Cardiac fibroblast (primary cell): ENCODE measurements around the gene EXOC2.

Experiments
- DNase-seq, 2 donors: peaks; one replicate each; pipeline versions ENCODE4 v3.0.0 to v3.0.0-alpha.2; 2010; ENCODE audit warnings: low read depth in 2 of 2
- H3K4me3 ChIP-seq, 2 donors: replicated peaks in 1 of 2; 1 replicate in 1 of 2; 2 replicates in 1 of 2; pipeline ENCODE4 v1.5.1; 2011; ENCODE audit warnings: low read depth in 2 of 2, low read length in 2 of 2, mild to moderate bottlenecking in 2 of 2, moderate library complexity in 1 of 2
- TF ChIP-seq, protein P1 (sequence below): IDR thresholded peaks from one replicate; pipeline ENCODE4 v1.5.1; 2011; ENCODE audit warnings: low read depth, mild to moderate bottlenecking, low read length, inconsistent platforms

Gene EXOC2

DNA sequence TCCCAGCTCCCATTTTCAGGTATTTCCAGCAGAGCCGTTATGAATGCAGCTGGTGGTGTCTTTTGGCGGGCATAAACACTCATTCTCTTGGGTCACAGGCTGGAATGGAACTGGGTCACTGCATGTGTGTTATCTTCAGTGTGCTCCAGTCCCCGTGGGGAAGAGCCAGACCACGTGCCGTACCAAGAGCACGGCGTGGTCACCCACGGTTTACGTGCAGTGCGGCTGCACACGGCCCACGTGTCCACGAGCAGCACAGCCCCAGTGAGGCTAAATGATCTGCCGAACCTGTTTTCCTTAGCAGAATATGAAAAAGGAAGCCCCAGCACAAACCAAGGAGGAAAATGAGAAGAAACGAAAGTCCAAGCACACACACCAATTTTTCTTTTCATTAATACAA lies 179.9 kb downstream of the EXOC2 start:
- DNase-seq, result no peak
- no peak overlapping the region for H3K4me3 ChIP-seq
- TF ChIP-seq, protein P1, sequence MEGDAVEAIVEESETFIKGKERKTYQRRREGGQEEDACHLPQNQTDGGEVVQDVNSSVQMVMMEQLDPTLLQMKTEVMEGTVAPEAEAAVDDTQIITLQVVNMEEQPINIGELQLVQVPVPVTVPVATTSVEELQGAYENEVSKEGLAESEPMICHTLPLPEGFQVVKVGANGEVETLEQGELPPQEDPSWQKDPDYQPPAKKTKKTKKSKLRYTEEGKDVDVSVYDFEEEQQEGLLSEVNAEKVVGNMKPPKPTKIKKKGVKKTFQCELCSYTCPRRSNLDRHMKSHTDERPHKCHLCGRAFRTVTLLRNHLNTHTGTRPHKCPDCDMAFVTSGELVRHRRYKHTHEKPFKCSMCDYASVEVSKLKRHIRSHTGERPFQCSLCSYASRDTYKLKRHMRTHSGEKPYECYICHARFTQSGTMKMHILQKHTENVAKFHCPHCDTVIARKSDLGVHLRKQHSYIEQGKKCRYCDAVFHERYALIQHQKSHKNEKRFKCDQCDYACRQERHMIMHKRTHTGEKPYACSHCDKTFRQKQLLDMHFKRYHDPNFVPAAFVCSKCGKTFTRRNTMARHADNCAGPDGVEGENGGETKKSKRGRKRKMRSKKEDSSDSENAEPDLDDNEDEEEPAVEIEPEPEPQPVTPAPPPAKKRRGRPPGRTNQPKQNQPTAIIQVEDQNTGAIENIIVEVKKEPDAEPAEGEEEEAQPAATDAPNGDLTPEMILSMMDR, result no peak

DNA sequence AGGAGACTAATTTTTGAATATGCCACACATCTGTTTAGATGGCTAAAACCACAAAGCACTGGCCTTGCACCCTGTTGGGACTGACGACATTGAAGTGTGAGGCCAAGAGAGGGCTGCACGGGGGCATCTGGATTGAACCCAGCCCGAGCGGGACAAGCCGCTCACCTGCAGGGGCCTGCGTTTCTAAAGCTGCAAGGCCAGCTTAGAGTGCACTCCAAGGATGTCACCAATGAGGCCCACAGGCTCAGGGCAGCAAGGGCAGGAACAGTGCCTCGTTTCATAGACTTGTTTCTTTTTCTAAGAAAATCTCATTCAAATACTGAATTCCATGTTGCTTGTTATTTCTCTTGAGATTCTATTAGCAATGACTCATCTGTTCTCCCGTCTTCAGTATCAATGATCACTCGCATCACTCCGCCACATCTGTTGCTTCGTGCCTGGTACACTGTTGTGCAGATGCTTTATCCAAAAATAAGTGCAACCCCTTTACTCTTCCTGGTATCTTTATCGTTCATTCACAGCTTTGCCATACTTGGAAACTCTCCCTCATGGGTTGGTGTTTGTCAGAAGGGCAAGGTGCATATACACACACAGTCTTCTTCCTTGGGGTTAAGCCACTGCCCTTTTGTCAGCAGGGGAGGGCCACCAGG lies 181.3 kb downstream of the EXOC2 start:
- no peak for DNase-seq
- TF ChIP-seq, protein P1, result no peak
- H3K4me3 ChIP-seq, result no peak overlapping the region

DNA sequence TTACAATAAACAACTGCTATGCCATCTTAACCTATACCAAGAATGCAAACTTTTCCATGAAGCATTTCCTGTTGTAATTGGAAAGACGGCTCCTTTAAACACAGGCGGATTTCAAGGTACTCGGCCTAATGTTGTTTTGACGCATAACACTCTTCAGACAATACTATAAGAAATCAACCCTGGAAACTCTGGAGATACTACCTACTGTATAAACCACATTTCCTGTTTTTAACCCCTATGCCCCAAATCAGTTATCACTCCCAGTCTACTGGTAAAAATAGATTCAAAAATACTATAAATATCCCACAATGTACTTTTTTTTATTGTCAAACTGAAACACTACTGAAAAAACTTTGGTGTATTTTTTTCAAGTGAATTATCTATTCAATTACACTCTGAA lies 183.3 kb downstream of the EXOC2 start:
- no peak for DNase-seq
- H3K4me3 ChIP-seq, result no peak overlapping the region
- TF ChIP-seq, protein P1, result no peak

DNA sequence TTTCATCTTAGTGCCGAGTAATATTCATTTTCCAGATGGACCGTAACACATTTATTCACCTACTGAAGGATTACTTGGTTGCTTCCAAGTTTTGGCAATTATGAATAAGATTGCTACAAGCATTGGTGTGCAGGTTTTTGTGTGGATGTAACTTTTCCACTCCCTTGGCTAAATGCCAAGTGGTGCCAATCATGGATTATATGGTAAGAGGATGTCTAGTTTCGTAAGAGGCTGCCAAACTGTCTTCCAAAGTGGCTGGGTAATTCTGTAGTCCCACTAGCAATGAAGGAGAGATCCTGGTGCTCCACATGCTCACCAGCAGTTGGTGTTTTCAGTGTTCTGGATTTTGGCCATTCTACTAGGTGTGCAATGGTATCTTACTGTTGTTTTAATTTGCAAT lies 184.3 kb downstream of the EXOC2 start:
- DNase-seq, result no peak
- TF ChIP-seq, protein P1, result no peak
- H3K4me3 ChIP-seq, result no peak overlapping the region

DNA sequence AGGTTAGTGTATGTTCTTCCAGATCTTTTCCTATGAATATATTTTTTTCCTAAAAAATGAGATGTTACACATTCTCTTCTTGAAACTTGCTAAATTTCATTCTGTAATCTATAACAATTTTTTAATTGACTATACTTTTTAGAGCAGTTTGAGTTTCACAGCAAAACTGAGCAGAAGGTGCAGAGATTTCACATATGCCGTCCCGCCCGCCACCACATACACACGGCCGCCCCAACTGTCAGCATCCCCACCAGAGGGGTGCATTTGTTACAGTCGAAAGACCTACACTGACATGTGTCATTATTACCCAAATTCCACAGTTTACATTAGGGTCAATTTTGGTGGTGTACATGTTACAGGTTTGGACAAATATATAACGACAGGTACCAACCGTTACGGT lies 184.9 kb downstream of the EXOC2 start:
- TF ChIP-seq, protein P1, result no peak
- DNase-seq, result no peak

DNA sequence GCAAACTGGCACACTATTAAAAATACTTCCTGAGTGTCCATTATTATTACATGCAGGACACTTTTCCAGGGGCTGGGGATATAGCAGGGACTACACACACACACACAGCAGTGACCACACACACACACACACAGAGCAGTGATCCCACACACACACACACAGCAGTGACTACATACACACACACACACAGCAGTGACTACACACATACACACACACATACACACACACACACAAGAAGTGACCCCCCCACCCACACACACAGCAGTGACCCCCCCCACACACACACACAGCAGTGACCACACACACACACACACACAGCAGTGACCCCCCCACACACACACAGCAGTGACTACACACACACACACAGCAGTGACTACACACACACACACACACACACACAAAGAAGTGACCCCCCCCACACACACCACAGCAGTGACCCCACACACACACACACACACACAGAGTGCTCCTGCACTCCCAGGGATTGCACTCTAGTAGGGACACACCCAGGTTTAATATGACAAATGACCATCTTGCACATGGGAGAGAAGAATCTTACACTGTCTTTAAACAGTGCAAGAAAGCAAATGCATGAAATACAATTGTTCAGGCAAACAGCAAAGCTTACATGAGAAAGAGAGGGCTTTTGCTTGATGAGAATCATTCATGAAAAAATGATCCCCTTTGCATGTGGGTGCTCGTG lies 185.9 kb downstream of the EXOC2 start:
- H3K4me3 ChIP-seq, result no peak overlapping the region
- TF ChIP-seq, protein P1, result no peak
- DNase-seq, result no peak

More for the DNA sequence above, 184.9 kb downstream of the EXOC2 start:
- no peak overlapping the region for H3K4me3 ChIP-seq
